GM13976 (cell line): ENCODE measurements around the gene RASAL2.
"Not testable (repeated sequence)": the region's sequence is repeated elsewhere in the genome, so short reads cannot be mapped to it uniquely, and the experiment has no call there.

ENCODE experiments used
- DNase-seq: peaks from one replicate; pipeline ENCODE4 v3.0.0; 2012; ENCODE audit warnings: low spot score
- in situ Hi-C: fragments of 300-500 bp; cut with MboI; formaldehyde crosslinking; loops from one replicate; pipeline ENCODE4 v1.12.0; 2022; ENCODE audit warnings: low sequenced_read_pairs, mixed read lengths, inconsistent platforms; ENCODE audit not compliant: unreplicated experiment
- TF ChIP-seq, protein P1 (sequence below): IDR thresholded peaks from 2 replicates; pipeline ENCODE4 v1.5.1; 2012; ENCODE audit warnings: borderline replicate concordance, mild to moderate bottlenecking; ENCODE audit not compliant: insufficient read depth; ENCODE audit errors: extremely low read depth, missing control alignments, control extremely low read depth

Gene RASAL2

GRCh38 chr1:178088651-178089050 is 5.3 kb upstream of the RASAL2 start:
- TF ChIP-seq, protein P1, sequence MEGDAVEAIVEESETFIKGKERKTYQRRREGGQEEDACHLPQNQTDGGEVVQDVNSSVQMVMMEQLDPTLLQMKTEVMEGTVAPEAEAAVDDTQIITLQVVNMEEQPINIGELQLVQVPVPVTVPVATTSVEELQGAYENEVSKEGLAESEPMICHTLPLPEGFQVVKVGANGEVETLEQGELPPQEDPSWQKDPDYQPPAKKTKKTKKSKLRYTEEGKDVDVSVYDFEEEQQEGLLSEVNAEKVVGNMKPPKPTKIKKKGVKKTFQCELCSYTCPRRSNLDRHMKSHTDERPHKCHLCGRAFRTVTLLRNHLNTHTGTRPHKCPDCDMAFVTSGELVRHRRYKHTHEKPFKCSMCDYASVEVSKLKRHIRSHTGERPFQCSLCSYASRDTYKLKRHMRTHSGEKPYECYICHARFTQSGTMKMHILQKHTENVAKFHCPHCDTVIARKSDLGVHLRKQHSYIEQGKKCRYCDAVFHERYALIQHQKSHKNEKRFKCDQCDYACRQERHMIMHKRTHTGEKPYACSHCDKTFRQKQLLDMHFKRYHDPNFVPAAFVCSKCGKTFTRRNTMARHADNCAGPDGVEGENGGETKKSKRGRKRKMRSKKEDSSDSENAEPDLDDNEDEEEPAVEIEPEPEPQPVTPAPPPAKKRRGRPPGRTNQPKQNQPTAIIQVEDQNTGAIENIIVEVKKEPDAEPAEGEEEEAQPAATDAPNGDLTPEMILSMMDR: no peak
- in situ Hi-C loops: no loop called here
- DNase-seq: no peak

- in situ Hi-C loops, DNase-seq: not testable (repeated sequence)
These were observed 2.5 kb upstream of the RASAL2 start for GRCh38 chr1:178091454-178091853.

DNA sequence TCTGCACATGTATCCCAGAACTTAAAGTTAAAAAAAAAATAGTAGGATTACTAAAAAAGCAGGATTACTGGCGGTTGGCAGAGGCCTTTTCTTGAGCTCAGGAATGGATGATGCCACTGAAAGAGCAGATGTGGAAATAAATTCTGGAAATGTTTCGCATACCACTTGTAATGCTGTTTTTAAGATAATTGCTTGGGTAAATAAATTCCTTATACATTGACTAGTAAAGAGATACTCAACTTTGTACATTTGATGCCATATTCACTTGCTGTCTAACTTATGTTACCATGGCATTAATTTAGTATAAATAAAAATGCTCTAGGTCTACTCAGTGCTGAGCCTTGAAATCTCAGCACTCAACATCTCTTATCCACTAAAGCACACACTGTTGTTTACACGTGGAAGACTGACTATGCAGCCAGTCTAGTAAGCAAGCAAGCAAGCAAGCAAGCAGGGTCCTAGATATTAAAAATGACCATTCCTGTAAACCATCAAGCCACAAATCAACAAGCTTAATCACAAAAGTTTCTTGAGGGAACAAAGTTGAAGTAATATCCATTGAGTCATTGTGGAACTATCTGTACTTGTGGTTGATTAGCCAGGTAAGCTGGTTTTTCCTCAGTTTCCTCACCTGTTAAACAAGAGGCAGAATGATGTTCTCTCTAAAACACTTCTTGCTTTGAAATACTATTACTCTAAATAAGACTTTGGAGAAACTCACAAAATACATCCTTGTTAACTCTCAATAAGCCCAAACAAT is 1.7 kb upstream of the RASAL2 start:
- DNase-seq: no peak
- in situ Hi-C loops: no loop called here
- TF ChIP-seq, protein P1: no peak

GRCh38 chr1:178092878-178093493 is 918 bp upstream of the RASAL2 start:
- TF ChIP-seq, protein P1: no peak
- peak; percentile 27 for DNase-seq
- in situ Hi-C loops: no loop called here

DNA sequence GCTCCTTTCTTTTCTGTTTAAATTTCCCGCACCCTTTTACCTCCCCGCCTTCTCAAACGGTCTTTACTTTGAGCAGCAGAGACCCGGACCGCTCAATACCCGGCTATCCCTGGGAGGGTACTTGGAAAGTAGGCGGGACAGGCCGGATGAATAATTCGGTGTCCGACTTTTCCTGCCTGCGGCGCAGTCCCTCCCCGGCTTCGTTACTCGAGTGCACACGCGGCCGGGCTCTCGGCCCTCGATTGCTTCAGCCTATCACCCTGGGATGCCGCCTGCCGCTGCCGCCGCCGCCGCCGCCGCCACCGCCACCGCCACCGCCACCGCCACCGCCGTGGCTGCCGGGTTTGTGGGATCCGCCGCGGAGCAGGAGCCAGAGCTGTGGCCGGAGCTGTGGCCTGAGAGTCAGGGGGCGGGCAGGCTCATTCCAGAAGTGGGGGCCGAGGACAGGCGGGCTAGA is 382 bp upstream of the RASAL2 start:
- in situ Hi-C loops: no loop called here
- DNase-seq: peak; percentile 92
- TF ChIP-seq, protein P1: no peak

DNA sequence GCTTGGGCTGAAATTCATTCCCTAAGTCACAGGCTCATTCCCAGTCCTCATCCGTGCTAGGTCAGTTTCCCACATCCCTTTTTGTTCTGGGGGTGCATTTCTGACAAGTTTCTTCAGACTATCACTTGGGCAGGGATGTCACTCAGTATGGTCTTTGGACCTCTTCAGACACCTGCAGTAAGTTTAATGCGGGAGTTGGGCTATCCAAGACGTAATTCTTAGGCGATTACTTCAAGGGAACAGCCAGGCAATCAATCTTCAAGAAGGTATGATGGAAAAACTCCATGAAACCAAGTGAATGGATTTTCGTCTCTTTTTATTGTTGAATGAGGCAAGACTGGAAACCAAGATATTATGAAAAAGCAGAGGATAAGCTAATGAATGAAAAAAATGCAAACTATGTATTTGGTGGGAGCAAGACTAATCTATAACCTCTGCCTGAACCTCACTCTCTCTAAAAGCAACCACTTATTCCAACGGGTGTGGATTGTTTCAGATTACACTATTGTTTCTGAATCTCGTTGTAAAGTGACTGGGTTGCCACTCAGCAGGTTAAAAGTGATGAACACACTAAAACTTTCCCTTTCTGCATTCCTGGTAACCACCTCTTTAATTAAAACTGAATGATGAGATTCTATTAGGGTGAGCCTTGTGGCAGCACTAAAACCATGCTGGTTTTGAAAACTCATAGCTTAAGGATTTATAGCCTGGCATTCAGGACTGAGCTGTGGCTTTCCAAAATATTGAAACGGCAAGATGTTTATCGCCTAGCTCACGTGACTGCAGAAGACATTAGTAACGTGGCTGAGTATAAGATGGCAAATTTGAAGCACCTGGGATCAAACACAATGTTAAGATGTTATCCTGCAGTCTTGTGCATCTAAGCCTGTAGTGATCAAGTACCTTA is 1.1 kb downstream of the RASAL2 start:
- TF ChIP-seq, protein P1: no peak
- DNase-seq: no peak
- in situ Hi-C loops: no loop called here

GRCh38 chr1:178096421-178096820 is 2.5 kb downstream of the RASAL2 start:
- TF ChIP-seq, protein P1: no peak
- in situ Hi-C loops: no loop called here
- no peak for DNase-seq
